PC-3 (cell line): ENCODE results near the gene PPOX. TPM values are rescaled to one million over a fixed set of nuclear protein-coding genes. Genes with fewer than 3 reads are reported as not detected.

ENCODE experiments used
- ATAC-seq: fragments of 200-7000 bp; cut with Tn5 transposase; 2 replicates; pipeline ENCODE4 v1.9.1; 2020; ENCODE audit warnings: mild to moderate bottlenecking, moderate library complexity
- Bru-seq: library from RNA; stranded (reverse); fragments of 400-500 nt; gene quantifications from one replicate; lab custom pipeline; 2021; lab: Mats Ljungman, UMichigan
- BruChase-seq, 2 experiments: library from RNA; stranded (reverse); fragments of 400-500 nt; gene quantifications; one replicate each; lab custom pipeline; 2021; lab: Mats Ljungman, UMichigan
- BruUV-seq: library from RNA; stranded (reverse); fragments of 400-500 nt; replicated peaks from 2 replicates; lab custom pipeline; 2021; lab: Mats Ljungman, UMichigan
- CTCF ChIA-PET: fragments of 300-600 bp; sonication (Branson Sonifier 250); formaldehyde crosslinking; loops from one replicate; lab custom pipeline; 2022; ENCODE audit warnings: antibody characterized with exemption; lab: Charles Lee
- POLR2A ChIA-PET: fragments of 300-600 bp; sonication (Branson Sonifier 250); formaldehyde crosslinking; loops from one replicate; lab custom pipeline; 2022; ENCODE audit warnings: antibody characterized with exemption; ENCODE audit not compliant: unreplicated experiment; lab: Charles Lee
- DNase-seq: peaks from one replicate; pipeline ENCODE4 v3.0.0-alpha.2; 2015
- H2AFZ ChIP-seq: fragments of 300-600 bp; sonication (generic); 2 replicates; pipeline ENCODE4 v1.6.0; 2016; ENCODE audit warnings: antibody characterized with exemption, low read length
- H3F3A ChIP-seq: fragments of 300-600 bp; sonication (generic); one replicate; pipeline ENCODE4 v1.6.0; 2017; ENCODE audit warnings: antibody characterized with exemption, low read length, control low read depth, mild to moderate bottlenecking; ENCODE audit not compliant: unreplicated experiment
- H3K27ac ChIP-seq: fragments of 300-600 bp; sonication (generic); 2 replicates; pipeline ENCODE4 v1.5.1; 2016; ENCODE audit warnings: mild to moderate bottlenecking, low read length
- H3K27me3 ChIP-seq: fragments of 300-600 bp; sonication (generic); 2 replicates; pipeline ENCODE4 v1.6.1; 2016; ENCODE audit warnings: low read length, mixed read lengths
- H3K36me3 ChIP-seq: fragments of 300-600 bp; sonication (generic); 2 replicates; pipeline ENCODE4 v1.6.1; 2016; ENCODE audit warnings: low read depth, mixed run types, low read length, mixed read lengths
- H3K4me1 ChIP-seq: fragments of 300-600 bp; sonication (generic); 2 replicates; pipeline ENCODE4 v1.5.1; 2016; ENCODE audit warnings: low read length; ENCODE audit not compliant: insufficient read depth
- H3K4me2 ChIP-seq: fragments of 300-600 bp; sonication (generic); 2 replicates; pipeline ENCODE4 v1.6.0; 2016; ENCODE audit warnings: low read length
- H3K4me3 ChIP-seq: fragments of 300-600 bp; sonication (generic); 2 replicates; pipeline ENCODE4 v1.5.1; 2016; ENCODE audit warnings: mild to moderate bottlenecking, low read length, mixed read lengths
- H3K79me2 ChIP-seq: fragments of 300-600 bp; sonication (generic); 2 replicates; pipeline ENCODE4 v1.6.1; 2017; ENCODE audit warnings: low read length, mixed read lengths
- H3K9ac ChIP-seq: fragments of 300-600 bp; sonication (generic); 2 replicates; pipeline ENCODE4 v1.6.0; 2016; ENCODE audit warnings: mild to moderate bottlenecking, low read length
- H3K9me2 ChIP-seq: fragments of 300-600 bp; sonication (generic); replicated peaks from 2 replicates; pipeline ENCODE4 v1.6.1; 2016; ENCODE audit warnings: mixed run types, low read length, mixed read lengths
- H3K9me3 ChIP-seq: fragments of 300-600 bp; sonication (generic); 2 replicates; pipeline ENCODE4 v1.6.1; 2016; ENCODE audit warnings: low read length, mixed read lengths
- H4K20me1 ChIP-seq: fragments of 300-600 bp; sonication (generic); 2 replicates; pipeline ENCODE4 v1.6.1; 2016; ENCODE audit warnings: low read length, mixed read lengths
- CTCF ChIP-seq: fragments of 300-600 bp; sonication (generic); conservative IDR thresholded peaks from 2 replicates; pipeline ENCODE4 v1.5.1; 2017; ENCODE audit warnings: antibody characterized with exemption, low read depth, mild to moderate bottlenecking, low read length
- EZH2 ChIP-seq: fragments of 300-600 bp; sonication (generic); IDR thresholded peaks from one replicate; pipeline ENCODE4 v1.6.1; 2017; ENCODE audit warnings: antibody characterized with exemption, mild to moderate bottlenecking, low read length; ENCODE audit not compliant: unreplicated experiment
- EZH2phosphoT487 ChIP-seq: fragments of 300-600 bp; sonication (generic); IDR thresholded peaks from 2 replicates; pipeline ENCODE4 v1.6.1; 2018; ENCODE audit warnings: mild to moderate bottlenecking, antibody characterized with exemption, low read length, borderline replicate concordance
- intact Hi-C: fragments of 100-400 bp; cut with micrococcal nuclease; formaldehyde crosslinking; loops from 2 replicates; pipeline ENCODE4 v1.9.0; 2023
- long read RNA-seq: library from polyadenylated mRNA; unstranded; transcript quantifications from one replicate; pipeline ENCODE4 v2.0.0, GENCODE V29; 2021; ENCODE audit not compliant: unreplicated experiment
- total RNA-seq: library from RNA; depleted of rRNA; stranded (reverse); fragments of >200 nt; gene quantifications from 2 replicates; pipeline ENCODE4 v1.2.3, GENCODE V29; 2014; rRNA removed

The PPOX gene
- 21.8 and 22.9 TPM in 2 replicates for total RNA-seq
- Bru-seq, nascent RNA, result percentile 61 among the genes with signal in this experiment
- percentile 53 among the genes with signal in this experiment for BruChase-seq, experiment 1, labeled RNA remaining after a 6-hour chase
- percentile 62 among the genes with signal in this experiment for BruChase-seq, experiment 2, labeled RNA remaining after a 2-hour chase
- long read RNA-seq, transcript PPOX-202 (13 exons, 1,740 nt), result major isoform, 28 of 83 reads
- long read RNA-seq, partial matches to known transcripts, result 13 of 83 reads
- long read RNA-seq, other reads (novel, unspliced or antisense), result 38 of 83 reads

- DNase-seq (peak; percentile 99), ATAC-seq (peak; percentile 91)
- intact Hi-C loops, result no loop called here
- Histone ChIP-seq H3K9me3 (no peaks in the 10 kb centered on the region), H3K4me3 (peak within 1 kb of the TSS; percentile 75), H3K9me2 (no peaks in the 10 kb centered on the region), H3K79me2 (peaks cover 7% of the 10 kb centered on the region; the same call in 1 of the 2 replicates), H3K36me3 (peaks cover 12% of the 10 kb centered on the region; the same call in 1 of the 2 replicates), H4K20me1 (no peaks in the 10 kb centered on the region), H3K27me3 (no peaks in the 10 kb centered on the region), H2AFZ (peak within 1 kb of the TSS; percentile 88), H3K9ac (peak within 1 kb of the TSS; percentile 71), H3K27ac (peak within 1 kb of the TSS; percentile 70), H3K4me2 (peak within 1 kb of the TSS; percentile 92), H3F3A (peaks cover 10% of the 10 kb centered on the region), H3K4me1 (peaks cover 19% of the 10 kb centered on the region)
- TSS peak; percentile 83 for BruUV-seq
- CTCF ChIA-PET, result interaction anchor here (0.8 to 1.6 kb wide), 6 partner anchors 11 to 216 kb away, joined by 3 to 5 read pairs (median 4); partner anchors contain the start of genes B4GALT3, TOMM40L and UFC1
- POLR2A ChIA-PET, result interaction anchor here (0.5 to 1.0 kb wide), 4 partner anchors 48 to 1925 kb away, joined by 3 to 6 read pairs (median 4); partner anchors contain the start of genes IGSF8, NIT1 and PFDN2
- TF ChIP-seq CTCF, result peak; percentile 72
- no peak for TF ChIP-seq EZH2
- TF ChIP-seq EZH2phosphoT487, result no peak
These were observed at the start of gene PPOX for GRCh38 chr1:161165742-161166668. Gene PPOX, plus strand, starts transcription at chr1:161166426. Its CDS starts 422 bp downstream, at chr1:161166848.

- Histone ChIP-seq H3K4me3 (peak within 1 kb of the TSS; percentile 85), H2AFZ (peak within 1 kb of the TSS; percentile 78), H3K27ac (peak within 1 kb of the TSS; percentile 77), H3K36me3 (peaks cover 48% of the 10 kb centered on the region), H3K27me3 (no peaks in the 10 kb centered on the region), H3F3A (peaks cover 4% of the 10 kb centered on the region), H3K79me2 (peaks cover 68% of the 10 kb centered on the region), H3K4me1 (peaks cover 54% of the 10 kb centered on the region), H4K20me1 (peaks cover 24% of the 10 kb centered on the region), H3K4me2 (peak within 1 kb of the TSS; percentile 83), H3K9me2 (no peaks in the 10 kb centered on the region), H3K9me3 (no peaks in the 10 kb centered on the region), H3K9ac (peak within 1 kb of the TSS; percentile 94)
- BruUV-seq, result no TSS peak
- ATAC-seq, result peak; percentile 71
- intact Hi-C loops, result loop anchor here (1.0 to 10.0 kb wide), 3 partner anchors 35 to 93 kb away; partner anchors contain the start of genes F11R, UFC1 and USP21
- ChIA-PET CTCF (no interaction called here), POLR2A (interaction anchor here (1.0 to 1.3 kb wide), 2 partner anchors 15 to 47 kb away, joined by 6 read pairs; partner anchors contain the start of gene DEDD)
- peak; percentile 90 for DNase-seq
- TF ChIP-seq CTCF, result no peak
- TF ChIP-seq EZH2, result no peak
- TF ChIP-seq EZH2phosphoT487, result no peak
These were observed 48.3 kb upstream of the PPOX start, which contains the start of the genes NIT1 and PFDN2 for GRCh38 chr1:161117759-161118581. Gene NIT1, plus strand, starts transcription at chr1:161118105. Its CDS starts 72 bp downstream, at chr1:161118177. Gene PFDN2, minus strand, starts transcription at chr1:161118037. Its CDS starts 11 bp downstream, at chr1:161118026.
